HCT116 (cell line): ENCODE measurements around the gene POT1. TPM values are rescaled to one million over a fixed set of nuclear protein-coding genes. Genes with fewer than 3 reads are reported as not detected.

Experiments used
- ATAC-seq: fragments of 200-7000 bp; cut with Tn5 transposase; 2 replicates; pipeline ENCODE4 v1.9.1; 2020; ENCODE audit warnings: mild to moderate bottlenecking, moderate library complexity
- BruUV-seq: library from RNA; stranded (reverse); fragments of 400-500 nt; replicated peaks from 2 replicates; lab custom pipeline; 2021; lab: Mats Ljungman, UMichigan
- CTCF ChIA-PET: fragments of 300-600 bp; sonication (Branson Sonifier 250); formaldehyde crosslinking; loops from one replicate; lab custom pipeline; 2021; ENCODE audit warnings: antibody characterized with exemption; lab: Charles Lee
- POLR2A ChIA-PET: fragments of 300-600, 350-600 bp; sonication (Branson Sonifier 250); formaldehyde crosslinking; loops from one replicate; lab custom pipeline; 2021; ENCODE audit warnings: antibody characterized with exemption; lab: Charles Lee
- RAD21 ChIA-PET, 2 experiments: fragments of 300-600 bp; sonication (Branson Sonifier 250); formaldehyde crosslinking; loops; one replicate each; lab custom pipeline; 2023; ENCODE audit warnings: low total read pairs in 2 of 2; ENCODE audit not compliant: uncharacterized antibody in 2 of 2, unreplicated experiment in 2 of 2, low non-redundant PET in 1 of 2; lab: Charles Lee
- DNase-seq: peaks from one replicate; pipeline ENCODE4 v3.0.0-alpha.2; 2010; ENCODE audit warnings: low read depth, low spot score
- H2AFZ ChIP-seq: fragments of 200-600 bp; shearing (Covaris generic), sonication (generic); 2 replicates; pipeline ENCODE4 v1.6.1; 2017; ENCODE audit warnings: low read depth, mixed run types, mixed read lengths, antibody characterized with exemption, low read length; ENCODE audit not compliant: poor library complexity, severe bottlenecking
- H3K27ac ChIP-seq: 2 replicates; pipeline ENCODE4 v1.5.1; 2012; ENCODE audit warnings: low read depth, low read length
- H3K27me3 ChIP-seq: fragments of 200-600 bp; sonication (generic); 2 replicates; pipeline ENCODE4 v1.6.1; 2016; ENCODE audit warnings: mixed run types, low read length, mixed read lengths; ENCODE audit not compliant: insufficient read depth
- H3K36me3 ChIP-seq, 2 experiments: fragments of 200-500 bp in 1 of 2; fragments of 200-600 bp in 1 of 2; sonication (Bioruptor generic) in 1 of 2; sonication (generic) in 1 of 2; 2 replicates each; pipeline versions ENCODE4 v1.5.1 to v1.6.1; 2014 to 2016; ENCODE audit warnings: low read length in 2 of 2, inconsistent platforms in 1 of 2, mixed read lengths in 1 of 2, mixed run types in 1 of 2; ENCODE audit not compliant: insufficient read depth in 2 of 2, control insufficient read depth in 1 of 2
- H3K4me1 ChIP-seq, 2 experiments: fragments of 200-600 bp in 1 of 2; sonication (generic) in 1 of 2; 2 replicates each; pipeline versions ENCODE4 v1.5.1 to v1.6.1; 2012 to 2017; ENCODE audit warnings: low read length in 2 of 2, inconsistent platforms in 1 of 2, mild to moderate bottlenecking in 1 of 2, mixed read lengths in 1 of 2, mixed run types in 1 of 2, moderate library complexity in 1 of 2; ENCODE audit not compliant: insufficient read depth in 2 of 2, control insufficient read depth in 1 of 2
- H3K4me2 ChIP-seq: fragments of 200-600 bp; sonication (generic); 2 replicates; pipeline ENCODE4 v1.6.1; 2017; ENCODE audit warnings: mixed run types, low read length, mixed read lengths
- H3K4me3 ChIP-seq, 2 experiments: fragments of 200-600 bp in 1 of 2; sonication (generic) in 1 of 2; replicated peaks in 1 of 2; 2 replicates each; pipeline ENCODE4 v1.5.1; 2011 to 2016; ENCODE audit warnings: low read length in 2 of 2, control low read depth in 1 of 2, low read depth in 1 of 2, mild to moderate bottlenecking in 1 of 2, mixed read lengths in 1 of 2, mixed run types in 1 of 2
- H3K79me2 ChIP-seq: fragments of 200-600 bp; sonication (generic); 2 replicates; pipeline ENCODE4 v1.6.1; 2017; ENCODE audit warnings: mild to moderate bottlenecking, mixed run types, low read length, moderate library complexity, mixed read lengths; ENCODE audit not compliant: insufficient read depth
- H3K9ac ChIP-seq: fragments of 200-600 bp; sonication (generic); 2 replicates; pipeline ENCODE4 v1.6.1; 2016; ENCODE audit warnings: low read length, mixed read lengths
- H3K9me2 ChIP-seq: fragments of 200-600 bp; sonication (generic), shearing (Covaris generic); 2 replicates; pipeline ENCODE4 v1.6.1; 2017; ENCODE audit warnings: mixed run types, mild to moderate bottlenecking, moderate library complexity; ENCODE audit not compliant: insufficient read depth
- H3K9me3 ChIP-seq, 2 experiments: fragments of 200-500 bp in 1 of 2; fragments of 200-600 bp in 1 of 2; sonication (Bioruptor generic) in 1 of 2; sonication (generic) in 1 of 2; 2 replicates each; pipeline ENCODE4 v1.6.1; 2014 to 2017; ENCODE audit warnings: low read length in 2 of 2, mixed read lengths in 2 of 2, inconsistent platforms in 1 of 2, low read depth in 1 of 2, mild to moderate bottlenecking in 1 of 2, mixed run types in 1 of 2, moderate library complexity in 1 of 2; ENCODE audit not compliant: control insufficient read depth in 1 of 2, insufficient read depth in 1 of 2
- H4K20me1 ChIP-seq: fragments of 200-600 bp; sonication (generic), shearing (Covaris generic); 2 replicates; pipeline ENCODE4 v1.6.1; 2017; ENCODE audit warnings: mixed run types, mild to moderate bottlenecking, moderate library complexity; ENCODE audit not compliant: insufficient read depth
- CBX3 ChIP-seq: IDR thresholded peaks from 2 replicates; pipeline ENCODE4 v1.6.1; 2012; ENCODE audit warnings: low read depth
- ELF1 ChIP-seq: IDR thresholded peaks from 2 replicates; pipeline ENCODE4 v1.6.1; 2012; ENCODE audit warnings: low read depth, borderline replicate concordance
- EZH2 ChIP-seq: fragments of 200-600 bp; sonication (generic); IDR thresholded peaks from 2 replicates; pipeline ENCODE4 v1.6.1; 2017; ENCODE audit warnings: antibody characterized with exemption, mixed run types
- FOSL1 ChIP-seq: IDR thresholded peaks from 2 replicates; pipeline ENCODE4 v1.6.1; 2012; ENCODE audit warnings: low read depth
- POLR2A ChIP-seq: IDR thresholded peaks from 2 replicates; pipeline ENCODE4 v1.7.0; 2011; ENCODE audit warnings: borderline replicate concordance; ENCODE audit not compliant: insufficient read depth, insufficient read length; ENCODE audit errors: extremely low read depth
- POLR2AphosphoS5 ChIP-seq: IDR thresholded peaks from 2 replicates; pipeline ENCODE4 v1.6.1; 2011; ENCODE audit warnings: mild to moderate bottlenecking, low read depth, low read length, moderate library complexity
- RAD21 ChIP-seq: IDR thresholded peaks from 2 replicates; pipeline ENCODE4 v1.6.1; 2012; ENCODE audit warnings: low read depth, mild to moderate bottlenecking
- YY1 ChIP-seq: IDR thresholded peaks from 2 replicates; pipeline ENCODE4 v1.6.1; 2011; ENCODE audit warnings: low read length, low read depth, moderate library complexity, mild to moderate bottlenecking; ENCODE audit not compliant: insufficient replicate concordance; ENCODE audit errors: extremely low read depth
- intact Hi-C: fragments of 100-400 bp; cut with micrococcal nuclease; formaldehyde crosslinking; loops from 2 replicates; pipeline ENCODE4 v1.10.0; 2022
- total RNA-seq: library from RNA; stranded (reverse); gene quantifications from one replicate; pipeline ENCODE4 v1.2.1, GENCODE V29; 2021; ENCODE audit not compliant: unreplicated experiment
- TF ChIP-seq, protein P1 (sequence below), 3 experiments: fragments of 200-600 bp in 1 of 3; sonication (generic) in 1 of 3; IDR thresholded peaks in 2 of 3; conservative IDR thresholded peaks in 1 of 3; 2 replicates each; pipeline ENCODE4 v1.5.1; 2012 to 2017; ENCODE audit warnings: low read depth in 2 of 3, low read length in 2 of 3, antibody characterized with exemption in 1 of 3, borderline replicate concordance in 1 of 3, control low read depth in 1 of 3, mild to moderate bottlenecking in 1 of 3, mixed read lengths in 1 of 3, mixed run types in 1 of 3, moderate library complexity in 1 of 3; ENCODE audit not compliant: insufficient read depth in 1 of 3
- TF ChIP-seq, protein P2 (sequence below): IDR thresholded peaks from 2 replicates; pipeline ENCODE4 v1.6.1; 2012
- TF ChIP-seq, protein P3 (sequence below): IDR thresholded peaks from 2 replicates; pipeline ENCODE4 v1.6.1; 2012; ENCODE audit warnings: low read depth

POT1 gene
- total RNA-seq, 1 experiment from 2014 or later = 19.5 TPM

DNA sequence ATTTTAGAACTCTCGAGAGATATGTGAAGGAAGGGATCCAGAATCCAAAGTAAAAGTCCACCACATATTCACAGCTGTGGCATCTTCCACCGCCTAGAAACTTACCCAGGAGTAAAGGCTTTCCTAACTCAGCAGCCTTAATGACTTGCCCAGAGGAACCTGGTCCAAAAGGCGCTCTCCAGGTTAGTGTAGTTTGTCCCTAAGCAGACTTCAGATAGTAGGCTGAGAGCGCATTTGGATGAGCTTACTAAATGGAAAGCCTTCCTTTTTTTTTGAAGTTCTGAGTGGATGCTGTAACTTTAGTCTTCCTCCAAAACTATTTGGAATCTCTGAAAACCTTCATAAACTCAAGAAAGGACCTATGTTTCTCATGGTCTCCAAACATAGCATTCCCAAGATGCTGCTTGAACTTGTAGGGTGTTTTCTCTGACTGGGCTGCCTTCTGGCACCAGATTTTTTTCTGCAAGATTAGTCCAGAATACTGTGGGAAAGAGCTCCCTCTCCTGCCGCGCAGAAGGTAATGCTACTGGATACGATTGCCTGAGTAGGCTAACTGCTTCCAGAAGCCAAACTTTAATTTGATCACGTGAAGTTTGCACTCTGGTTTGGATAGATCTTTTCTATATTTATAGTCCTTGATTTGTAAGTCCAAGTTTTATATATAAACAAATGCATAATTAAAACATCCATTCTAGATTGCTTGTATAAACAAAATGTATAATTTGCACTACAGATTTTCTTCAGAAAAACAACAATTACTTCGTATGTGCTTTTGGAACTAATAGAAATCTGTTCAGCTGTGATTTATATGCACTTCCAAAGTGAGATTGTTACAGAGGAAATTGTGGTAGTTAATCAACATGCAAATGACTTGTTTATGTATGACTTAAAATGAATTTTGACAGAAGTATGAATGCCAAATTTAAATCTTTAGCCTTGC lies 144.5 kb downstream of the POT1 start:
- intact Hi-C loops = loop anchor here (1.0 to 10.0 kb wide), 4 partner anchors 614 to 990 kb away; no protein-coding TSS in a partner anchor
- peak; percentile 94 for ATAC-seq
- DNase-seq = peak; percentile 47
- BruUV-seq = no TSS peak
- Histone ChIP-seq H4K20me1 (no peaks in the 10 kb centered on the region), H3K36me3 (no peaks in the 10 kb centered on the region), H3K4me2 (no peak overlapping the region), H3K27ac (no peak overlapping the region), H3K4me3 (no peak overlapping the region), H3K27me3 (no peaks in the 10 kb centered on the region), H3K9me2 (no peaks in the 10 kb centered on the region), H3K9ac (no peak overlapping the region), H3K79me2 (no peaks in the 10 kb centered on the region), H3K4me1 (no peaks in the 10 kb centered on the region), H2AFZ (peak overlapping the region; percentile 63), H3K9me3 (no peaks in the 10 kb centered on the region)
- POLR2A ChIA-PET = no interaction called here
- CTCF ChIA-PET = interaction anchor here (0.6 to 2.4 kb wide), 13 partner anchors 9 to 1201 kb away, joined by 3 to 37 read pairs (median 4); partner anchors contain the start of gene GPR37
- TF ChIP-seq FOSL1 (no peak), RAD21 (peak; percentile 94)
- TF ChIP-seq, protein P1, sequence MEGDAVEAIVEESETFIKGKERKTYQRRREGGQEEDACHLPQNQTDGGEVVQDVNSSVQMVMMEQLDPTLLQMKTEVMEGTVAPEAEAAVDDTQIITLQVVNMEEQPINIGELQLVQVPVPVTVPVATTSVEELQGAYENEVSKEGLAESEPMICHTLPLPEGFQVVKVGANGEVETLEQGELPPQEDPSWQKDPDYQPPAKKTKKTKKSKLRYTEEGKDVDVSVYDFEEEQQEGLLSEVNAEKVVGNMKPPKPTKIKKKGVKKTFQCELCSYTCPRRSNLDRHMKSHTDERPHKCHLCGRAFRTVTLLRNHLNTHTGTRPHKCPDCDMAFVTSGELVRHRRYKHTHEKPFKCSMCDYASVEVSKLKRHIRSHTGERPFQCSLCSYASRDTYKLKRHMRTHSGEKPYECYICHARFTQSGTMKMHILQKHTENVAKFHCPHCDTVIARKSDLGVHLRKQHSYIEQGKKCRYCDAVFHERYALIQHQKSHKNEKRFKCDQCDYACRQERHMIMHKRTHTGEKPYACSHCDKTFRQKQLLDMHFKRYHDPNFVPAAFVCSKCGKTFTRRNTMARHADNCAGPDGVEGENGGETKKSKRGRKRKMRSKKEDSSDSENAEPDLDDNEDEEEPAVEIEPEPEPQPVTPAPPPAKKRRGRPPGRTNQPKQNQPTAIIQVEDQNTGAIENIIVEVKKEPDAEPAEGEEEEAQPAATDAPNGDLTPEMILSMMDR (IDR thresholded peaks at IDR 0.05 in 2 of 3, conservative IDR thresholded peaks at IDR 0.05 in 1 of 3; ENCODE audit: borderline replicate concordance in 1 of 3, insufficient read depth in 1 of 3, low read depth in 2 of 3, low read length in 2 of 3) = peak; percentile 79 to 88 (median 84)
- RAD21 ChIA-PET = interaction anchor here in 1 of 2 experiments (0.6 to 0.7 kb wide), 2 partner anchors 23 to 630 kb away, joined by 3 to 5 read pairs; no protein-coding TSS in a partner anchor

DNA sequence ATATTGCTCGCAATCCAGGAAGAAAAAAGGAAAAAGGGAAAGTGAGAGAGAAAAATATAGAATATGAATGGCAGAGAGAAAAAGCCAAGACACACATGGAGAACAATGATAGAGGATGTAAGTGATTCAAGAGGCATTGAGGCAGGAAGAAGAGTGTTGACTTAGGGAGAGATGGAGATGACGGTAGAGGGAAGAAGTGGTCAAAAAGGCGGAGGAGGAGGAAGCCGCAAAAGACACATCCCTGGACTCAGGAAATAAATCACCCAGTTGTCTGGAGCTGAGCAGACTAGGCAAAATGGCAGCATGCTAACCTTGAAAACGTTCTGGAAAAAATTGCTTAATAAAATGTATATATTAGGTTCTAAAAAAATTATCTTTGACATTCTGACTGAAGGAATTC lies 146.4 kb downstream of the POT1 start:
- Histone ChIP-seq H3K9me2 (no peaks in the 10 kb centered on the region), H3K4me2 (no peak overlapping the region), H3K9me3 (no peaks in the 10 kb centered on the region), H3K36me3 (no peaks in the 10 kb centered on the region), H3K9ac (no peak overlapping the region), H3K79me2 (no peaks in the 10 kb centered on the region), H3K27me3 (no peaks in the 10 kb centered on the region), H2AFZ (no peak overlapping the region)
- POLR2A ChIA-PET = no interaction called here
- RAD21 ChIA-PET = no interaction called here
- DNase-seq (no peak), ATAC-seq (no peak)
- intact Hi-C loops = loop anchor here (10.0 kb wide), 1 partner anchor 988 kb away; no protein-coding TSS in a partner anchor
- TF ChIP-seq POLR2AphosphoS5 (no peak), ELF1 (no peak), POLR2A (no peak), YY1 (no peak), RAD21 (no peak), CBX3 (no peak), EZH2 (no peak)
- TF ChIP-seq, protein P2, sequence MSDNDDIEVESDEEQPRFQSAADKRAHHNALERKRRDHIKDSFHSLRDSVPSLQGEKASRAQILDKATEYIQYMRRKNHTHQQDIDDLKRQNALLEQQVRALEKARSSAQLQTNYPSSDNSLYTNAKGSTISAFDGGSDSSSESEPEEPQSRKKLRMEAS = no peak
- TF ChIP-seq, protein P3, sequence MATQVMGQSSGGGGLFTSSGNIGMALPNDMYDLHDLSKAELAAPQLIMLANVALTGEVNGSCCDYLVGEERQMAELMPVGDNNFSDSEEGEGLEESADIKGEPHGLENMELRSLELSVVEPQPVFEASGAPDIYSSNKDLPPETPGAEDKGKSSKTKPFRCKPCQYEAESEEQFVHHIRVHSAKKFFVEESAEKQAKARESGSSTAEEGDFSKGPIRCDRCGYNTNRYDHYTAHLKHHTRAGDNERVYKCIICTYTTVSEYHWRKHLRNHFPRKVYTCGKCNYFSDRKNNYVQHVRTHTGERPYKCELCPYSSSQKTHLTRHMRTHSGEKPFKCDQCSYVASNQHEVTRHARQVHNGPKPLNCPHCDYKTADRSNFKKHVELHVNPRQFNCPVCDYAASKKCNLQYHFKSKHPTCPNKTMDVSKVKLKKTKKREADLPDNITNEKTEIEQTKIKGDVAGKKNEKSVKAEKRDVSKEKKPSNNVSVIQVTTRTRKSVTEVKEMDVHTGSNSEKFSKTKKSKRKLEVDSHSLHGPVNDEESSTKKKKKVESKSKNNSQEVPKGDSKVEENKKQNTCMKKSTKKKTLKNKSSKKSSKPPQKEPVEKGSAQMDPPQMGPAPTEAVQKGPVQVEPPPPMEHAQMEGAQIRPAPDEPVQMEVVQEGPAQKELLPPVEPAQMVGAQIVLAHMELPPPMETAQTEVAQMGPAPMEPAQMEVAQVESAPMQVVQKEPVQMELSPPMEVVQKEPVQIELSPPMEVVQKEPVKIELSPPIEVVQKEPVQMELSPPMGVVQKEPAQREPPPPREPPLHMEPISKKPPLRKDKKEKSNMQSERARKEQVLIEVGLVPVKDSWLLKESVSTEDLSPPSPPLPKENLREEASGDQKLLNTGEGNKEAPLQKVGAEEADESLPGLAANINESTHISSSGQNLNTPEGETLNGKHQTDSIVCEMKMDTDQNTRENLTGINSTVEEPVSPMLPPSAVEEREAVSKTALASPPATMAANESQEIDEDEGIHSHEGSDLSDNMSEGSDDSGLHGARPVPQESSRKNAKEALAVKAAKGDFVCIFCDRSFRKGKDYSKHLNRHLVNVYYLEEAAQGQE = no peak
- TF ChIP-seq, all 23 proteins: peak for 0
- CTCF ChIA-PET = no interaction called here
- H3K4me3 ChIP-seq = no peak overlapping the region
- H4K20me1 ChIP-seq = no peaks in the 10 kb centered on the region
- no TSS peak for BruUV-seq
- H3K4me1 ChIP-seq = no peaks in the 10 kb centered on the region
- H3K27ac ChIP-seq = no peak overlapping the region
